ENCODE results near the gene PRRC1.

DNA sequence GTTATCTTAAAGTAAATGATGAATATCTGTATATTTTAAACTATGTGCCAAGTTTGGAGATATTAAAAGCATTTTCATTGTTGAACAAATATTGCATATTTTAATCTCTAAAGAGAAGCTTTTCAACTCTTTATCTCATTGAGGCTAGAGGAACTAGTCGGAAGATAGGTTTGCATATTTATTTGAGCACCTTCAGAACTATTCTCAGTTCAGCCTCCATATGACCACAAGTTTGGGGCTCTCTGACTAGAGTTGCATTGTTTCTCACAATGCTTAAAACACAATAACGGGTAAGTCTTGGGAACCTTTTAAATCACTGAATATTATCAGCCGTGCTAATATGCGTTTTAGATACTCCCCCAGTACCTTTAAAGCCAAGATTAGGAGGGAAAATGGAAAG, 84.2 kb downstream of the PRRC1 start:
- TF ChIP-seq, protein P1, sequence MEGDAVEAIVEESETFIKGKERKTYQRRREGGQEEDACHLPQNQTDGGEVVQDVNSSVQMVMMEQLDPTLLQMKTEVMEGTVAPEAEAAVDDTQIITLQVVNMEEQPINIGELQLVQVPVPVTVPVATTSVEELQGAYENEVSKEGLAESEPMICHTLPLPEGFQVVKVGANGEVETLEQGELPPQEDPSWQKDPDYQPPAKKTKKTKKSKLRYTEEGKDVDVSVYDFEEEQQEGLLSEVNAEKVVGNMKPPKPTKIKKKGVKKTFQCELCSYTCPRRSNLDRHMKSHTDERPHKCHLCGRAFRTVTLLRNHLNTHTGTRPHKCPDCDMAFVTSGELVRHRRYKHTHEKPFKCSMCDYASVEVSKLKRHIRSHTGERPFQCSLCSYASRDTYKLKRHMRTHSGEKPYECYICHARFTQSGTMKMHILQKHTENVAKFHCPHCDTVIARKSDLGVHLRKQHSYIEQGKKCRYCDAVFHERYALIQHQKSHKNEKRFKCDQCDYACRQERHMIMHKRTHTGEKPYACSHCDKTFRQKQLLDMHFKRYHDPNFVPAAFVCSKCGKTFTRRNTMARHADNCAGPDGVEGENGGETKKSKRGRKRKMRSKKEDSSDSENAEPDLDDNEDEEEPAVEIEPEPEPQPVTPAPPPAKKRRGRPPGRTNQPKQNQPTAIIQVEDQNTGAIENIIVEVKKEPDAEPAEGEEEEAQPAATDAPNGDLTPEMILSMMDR (IDR thresholded peaks at IDR 0.05): no peak
- TF ChIP-seq POLR2A (IDR thresholded peaks at IDR 0.05): no peak

All from heart left ventricle (tissue), 13 donors.